NCI-H1694 (cell line): Measurements from ENCODE around the gene DDAH2.

ENCODE experiments used
- DNase-seq: peaks from one replicate; lab custom pipeline; 2025; lab: John Stamatoyannopoulos, UW

DDAH2 gene

GRCh38 chr6:31730631-31731086 lies 1.6 kb upstream of the DDAH2 start:
- DNase-seq = no peak

GRCh38 chr6:31729979-31730630 lies 1.0 kb upstream of the DDAH2 start:
- DNase-seq = peak; percentile 38

GRCh38 chr6:31729515-31729978 lies 448 bp upstream of the DDAH2 start:
- DNase-seq = peak; percentile 50

- DNase-seq = no peak
These were observed 1.1 kb downstream of the DDAH2 start for GRCh38 chr6:31727717-31728671.

- DNase-seq = no peak
These were observed 1.9 kb downstream of the DDAH2 start for GRCh38 chr6:31727034-31727716.

- DNase-seq = no peak
These were observed 3.4 kb downstream of the DDAH2 start for GRCh38 chr6:31725502-31726350.

- DNase-seq = no peak
These were observed 5.0 kb downstream of the DDAH2 start for GRCh38 chr6:31723980-31724691.

- DNase-seq = no peak
These were observed 5.7 kb downstream of the DDAH2 start, which contains the start of gene MPIG6B for GRCh38 chr6:31723245-31723979. TSS of gene MPIG6B (plus strand) at chr6:31723373. CDS start at chr6:31723384, 11 bp downstream.

- DNase-seq = no peak
These were observed 6.9 kb downstream of the DDAH2 start for GRCh38 chr6:31722173-31722572.

GRCh38 chr6:31721351-31722020 lies 7.6 kb downstream of the DDAH2 start, which contains the start of gene LY6G6C:
TSS of gene LY6G6C (minus strand) at chr6:31721746. CDS start at chr6:31721679, 67 bp downstream.
- no peak for DNase-seq

GRCh38 chr6:31720196-31720770 lies 8.8 kb downstream of the DDAH2 start:
- no peak for DNase-seq

- no peak for DNase-seq
These were observed 10.1 kb downstream of the DDAH2 start for GRCh38 chr6:31719001-31719400.

GRCh38 chr6:31718265-31718664 lies 10.8 kb downstream of the DDAH2 start:
- no peak for DNase-seq

- DNase-seq = no peak
These were observed 11.4 kb downstream of the DDAH2 start for GRCh38 chr6:31717499-31718222.

GRCh38 chr6:31715022-31715958 lies 13.8 kb downstream of the DDAH2 start, which contains the start of gene LY6G6D:
TSS of gene LY6G6D (plus strand) at chr6:31715348. CDS start at chr6:31715356, 8 bp downstream.
- no peak for DNase-seq

GRCh38 chr6:31713991-31714684 lies 15.0 kb downstream of the DDAH2 start:
- DNase-seq = no peak
